ENCODE measurements around the gene BEND7. TPM values are rescaled to one million over a fixed set of nuclear protein-coding genes. Genes with fewer than 3 reads are reported as not detected.

BEND7 gene
- total and polyA plus RNA-seq, 9 of the 15 experiments (the other 6 are each of a cell fraction or from before 2014, with no cell fraction given), result 1.3 to 11.4 (median 5.2) TPM

- TF ChIP-seq BRD9 (IDR thresholded peaks at IDR 0.05; ENCODE audit: low read depth, partially characterized antibody) (peak; percentile 82), ARID1B (IDR thresholded peaks at IDR 0.05) (peak; percentile 99), RAD51 (IDR thresholded peaks at IDR 0.05; ENCODE audit: borderline replicate concordance, low read depth) (peak; percentile 19; the same call in 1 of the 2 replicates), SMARCA4 (IDR thresholded peaks at IDR 0.05) (peak; percentile 100), RBM22 (IDR thresholded peaks at IDR 0.05; ENCODE audit: low read depth, low read length, poor library complexity, severe bottlenecking) (no peak), ZNF121 (CRISPR knock-in tag; conservative IDR thresholded peaks at IDR 0.05) (peak; percentile 99), KHSRP (IDR thresholded peaks at IDR 0.05) (peak; percentile 59; the same call in 1 of the 2 replicates), GTF2A2 (tag; IDR thresholded peaks at IDR 0.05) (no peak), NR2F6 (CRISPR knock-in tag; IDR thresholded peaks at IDR 0.05) (peak; percentile 92), RHOXF2B (CRISPR knock-in tag; conservative IDR thresholded peaks at IDR 0.05) (no peak), ZBTB1 (CRISPR knock-in tag; IDR thresholded peaks at IDR 0.05; ENCODE audit: borderline replicate concordance, low read depth) (no peak), MAFF (IDR thresholded peaks at IDR 0.05; ENCODE audit: low read length) (peak; percentile 48; the same call in 1 of the 2 replicates), RAD21 (CRISPR knock-in tag; conservative IDR thresholded peaks at IDR 0.05 in 1 of 2, IDR thresholded peaks at IDR 0.05 in 1 of 2) (no peak), FOXK2 (conservative IDR thresholded peaks at IDR 0.05 in 1 of 2, IDR thresholded peaks at IDR 0.05 in 1 of 2; ENCODE audit: low read depth in 2 of 2) (0 out of 4 replicates have a peak, but pooled peaks of 1 of the 2 experiments have one; percentile 49), ASH1L (IDR thresholded peaks at IDR 0.05; ENCODE audit: borderline replicate concordance, low read depth, partially characterized antibody) (no peak), SMAD1 (IDR thresholded peaks at IDR 0.05; ENCODE audit: low read depth, low read length, partially characterized antibody) (peak; percentile 60), JUND (IDR thresholded peaks at IDR 0.05; ENCODE audit: borderline replicate concordance, low read depth, low read length) (peak; percentile 99), JUND (tag; IDR thresholded peaks at IDR 0.05; ENCODE audit: borderline replicate concordance, low read depth, low read length) (peak; percentile 99), CTBP1 (IDR thresholded peaks at IDR 0.05; ENCODE audit: borderline replicate concordance) (peak; percentile 55; the same call in 1 of the 2 replicates), ZEB2 (IDR thresholded peaks at IDR 0.05) (no peak)
- TF ChIP-seq, protein P1, sequence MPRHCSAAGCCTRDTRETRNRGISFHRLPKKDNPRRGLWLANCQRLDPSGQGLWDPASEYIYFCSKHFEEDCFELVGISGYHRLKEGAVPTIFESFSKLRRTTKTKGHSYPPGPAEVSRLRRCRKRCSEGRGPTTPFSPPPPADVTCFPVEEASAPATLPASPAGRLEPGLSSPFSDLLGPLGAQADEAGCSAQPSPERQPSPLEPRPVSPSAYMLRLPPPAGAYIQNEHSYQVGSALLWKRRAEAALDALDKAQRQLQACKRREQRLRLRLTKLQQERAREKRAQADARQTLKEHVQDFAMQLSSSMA (CRISPR knock-in tag; IDR thresholded peaks at IDR 0.05), result no peak
- TF ChIP-seq, protein P2, sequence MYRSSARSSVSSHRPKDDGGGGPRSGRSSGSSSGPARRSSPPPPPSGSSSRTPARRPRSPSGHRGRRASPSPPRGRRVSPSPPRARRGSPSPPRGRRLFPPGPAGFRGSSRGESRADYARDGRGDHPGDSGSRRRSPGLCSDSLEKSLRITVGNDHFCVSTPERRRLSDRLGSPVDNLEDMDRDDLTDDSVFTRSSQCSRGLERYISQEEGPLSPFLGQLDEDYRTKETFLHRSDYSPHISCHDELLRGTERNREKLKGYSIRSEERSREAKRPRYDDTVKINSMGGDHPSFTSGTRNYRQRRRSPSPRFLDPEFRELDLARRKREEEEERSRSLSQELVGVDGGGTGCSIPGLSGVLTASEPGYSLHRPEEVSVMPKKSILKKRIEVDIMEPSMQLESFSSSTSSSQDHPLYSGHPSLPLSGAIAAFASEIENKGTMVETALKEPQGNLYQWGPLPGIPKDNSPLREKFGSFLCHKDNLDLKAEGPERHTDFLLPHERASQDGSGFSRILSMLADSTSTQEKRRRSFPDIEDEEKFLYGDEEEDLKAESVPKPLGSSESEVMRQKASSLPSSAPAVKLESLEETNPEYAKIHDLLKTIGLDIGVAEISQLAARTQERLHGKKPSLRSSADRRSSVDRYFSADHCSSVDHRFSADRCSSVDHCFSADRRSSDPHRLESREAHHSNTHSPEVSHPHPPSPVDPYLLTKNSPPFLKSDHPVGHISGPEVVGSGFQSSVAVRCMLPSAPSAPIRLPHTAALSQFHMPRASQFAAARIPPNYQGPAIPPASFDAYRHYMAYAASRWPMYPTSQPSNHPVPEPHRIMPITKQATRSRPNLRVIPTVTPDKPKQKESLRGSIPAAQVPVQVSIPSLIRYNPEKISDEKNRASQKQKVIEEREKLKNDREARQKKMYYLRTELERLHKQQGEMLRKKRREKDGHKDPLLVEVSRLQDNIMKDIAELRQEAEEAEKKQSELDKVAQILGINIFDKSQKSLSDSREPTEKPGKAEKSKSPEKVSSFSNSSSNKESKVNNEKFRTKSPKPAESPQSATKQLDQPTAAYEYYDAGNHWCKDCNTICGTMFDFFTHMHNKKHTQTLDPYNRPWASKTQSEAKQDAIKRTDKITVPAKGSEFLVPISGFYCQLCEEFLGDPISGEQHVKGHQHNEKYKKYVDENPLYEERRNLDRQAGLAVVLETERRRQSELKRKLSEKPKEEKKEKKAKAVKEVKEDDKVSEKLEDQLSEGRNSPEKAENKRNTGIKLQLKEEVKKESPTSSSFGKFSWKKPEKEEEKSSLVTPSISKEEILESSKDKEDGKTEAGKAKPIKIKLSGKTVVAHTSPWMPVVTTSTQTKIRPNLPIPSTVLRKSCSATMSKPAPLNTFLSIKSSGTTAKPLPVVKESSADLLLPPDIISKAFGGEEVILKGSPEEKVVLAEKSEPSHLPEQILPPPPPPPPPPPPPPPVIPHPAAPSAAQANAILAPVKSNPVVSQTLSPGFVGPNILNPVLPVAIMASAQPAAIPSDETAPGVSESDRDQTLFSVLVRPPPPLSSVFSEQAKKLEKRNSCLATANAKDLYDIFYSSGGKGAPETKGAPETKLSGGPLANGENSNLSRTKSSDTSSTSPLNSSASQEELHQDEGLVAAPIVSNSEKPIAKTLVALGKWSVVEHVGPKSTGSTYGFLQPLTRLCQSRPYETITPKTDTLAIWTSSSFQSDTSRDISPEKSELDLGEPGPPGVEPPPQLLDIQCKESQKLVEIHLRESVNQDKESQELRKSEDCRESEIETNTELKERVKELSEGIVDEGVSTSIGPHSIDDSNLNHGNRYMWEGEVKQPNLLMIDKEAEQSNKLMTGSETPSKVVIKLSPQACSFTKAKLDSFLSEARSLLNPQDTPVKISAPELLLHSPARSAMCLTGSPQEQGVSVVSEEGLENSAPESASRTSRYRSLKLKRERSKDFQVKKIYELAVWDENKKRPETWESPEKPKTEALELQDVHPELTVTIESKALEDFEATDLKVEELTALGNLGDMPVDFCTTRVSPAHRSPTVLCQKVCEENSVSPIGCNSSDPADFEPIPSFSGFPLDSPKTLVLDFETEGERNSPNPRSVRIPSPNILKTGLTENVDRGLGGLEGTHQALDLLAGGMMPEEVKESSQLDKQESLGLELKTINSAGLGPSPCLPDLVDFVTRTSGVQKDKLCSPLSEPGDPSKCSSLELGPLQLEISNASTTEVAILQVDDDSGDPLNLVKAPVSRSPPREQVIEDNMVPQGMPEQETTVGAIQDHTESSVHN (IDR thresholded peaks at IDR 0.05; ENCODE audit: borderline replicate concordance in 1 of 2, low read depth in 1 of 2), result peak in 1 of 2 experiments; percentile 87; a peak in 2 of 4 replicates
These were observed 124.5 kb downstream of the BEND7 start (continued) for GRCh38 chr10:13404305-13404759.

All from K562 (cell line).